GM12891 (cell line): ENCODE measurements around the gene LEMD1.
A peak's percentile ranks its signal among the peaks of the same experiment; 100 is the strongest.

ENCODE experiments used
- DNase-seq: peaks from one replicate; pipeline ENCODE4 v3.0.0; 2011; ENCODE audit warnings: low spot score; ENCODE audit not compliant: insufficient read length
- FAIRE-seq: peaks from 2 replicates; lab custom pipeline; 2011; peaks lifted over from hg19 to GRCh38; lab: Jason Lieb, UNC
- PAX5 ChIP-seq: IDR thresholded peaks from 2 replicates; pipeline ENCODE4 v1.6.1; 2011; ENCODE audit warnings: low read length, moderate library complexity, mild to moderate bottlenecking; ENCODE audit not compliant: insufficient read depth, severe bottlenecking
- POLR2A ChIP-seq: IDR thresholded peaks from 2 replicates; pipeline ENCODE4 v1.6.1; 2011; ENCODE audit warnings: low read depth, low read length, control low read depth
- POLR2AphosphoS5 ChIP-seq: IDR thresholded peaks from 2 replicates; pipeline ENCODE4 v1.6.1; 2011; ENCODE audit warnings: low read depth, low read length, control low read depth
- POU2F2 ChIP-seq: IDR thresholded peaks from 2 replicates; pipeline ENCODE4 v1.6.1; 2011; ENCODE audit warnings: low read depth, mild to moderate bottlenecking, control low read depth, low read length, moderate library complexity
- SPI1 ChIP-seq: IDR thresholded peaks from 2 replicates; pipeline ENCODE4 v1.6.1; 2011; ENCODE audit warnings: low read depth, low read length, control low read depth
- TAF1 ChIP-seq: IDR thresholded peaks from 2 replicates; pipeline ENCODE4 v1.6.1; 2011; ENCODE audit warnings: low read depth, low read length, control low read depth

LEMD1 gene

GRCh38 chr1:205445646-205445935, 23.7 kb upstream of the LEMD1 start:
- no peak for DNase-seq
- TF ChIP-seq POU2F2 (no peak), POLR2A (no peak), TAF1 (no peak), POLR2AphosphoS5 (no peak), PAX5 (no peak), SPI1 (no peak)
- FAIRE-seq = no peak

- TF ChIP-seq TAF1 = no peak
- no peak for TF ChIP-seq PAX5
- TF ChIP-seq SPI1 = no peak
- DNase-seq (no peak), FAIRE-seq (no peak)
These were observed 23.2 kb upstream of the LEMD1 start for GRCh38 chr1:205444931-205445645.

GRCh38 chr1:205444300-205444930, 22.6 kb upstream of the LEMD1 start:
- TF ChIP-seq POLR2A (no peak), TAF1 (no peak), POLR2AphosphoS5 (no peak), PAX5 (no peak), POU2F2 (no peak), SPI1 (no peak)
- no peak for DNase-seq
- no peak for FAIRE-seq

DNA sequence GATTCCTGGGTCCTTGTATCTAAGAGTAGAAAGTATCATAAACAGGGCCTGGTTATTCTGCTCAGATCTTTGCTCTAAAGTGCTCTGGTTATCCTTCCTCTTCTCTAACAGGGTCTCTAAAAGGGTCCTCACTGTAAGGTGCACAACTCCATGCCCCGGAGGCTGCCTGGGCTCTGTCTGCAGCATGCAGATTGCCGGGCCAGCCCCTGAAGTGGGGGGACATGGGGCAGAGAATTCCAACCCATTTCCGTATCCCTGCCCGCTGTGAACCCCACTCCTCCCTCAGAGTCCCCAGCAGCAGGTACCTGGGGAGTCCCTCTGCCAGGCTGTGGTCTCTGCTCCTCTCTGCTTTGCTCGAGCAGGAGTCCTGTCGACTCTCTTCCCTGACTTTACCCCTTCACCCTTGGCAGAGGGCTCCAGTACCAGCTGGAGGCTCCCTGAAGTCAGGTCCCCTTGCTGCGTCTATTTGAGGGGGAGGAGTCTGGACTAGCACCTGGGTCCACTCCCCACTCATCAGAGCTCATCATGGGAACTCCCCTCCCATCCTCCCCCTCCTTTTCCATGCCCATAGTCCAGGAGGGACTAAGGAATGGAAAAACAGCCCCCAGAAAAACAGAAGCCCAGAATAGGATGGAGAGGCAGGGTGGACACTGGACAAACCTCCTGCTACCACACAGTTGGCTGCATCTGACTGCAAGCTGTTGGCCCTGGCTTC, 21.9 kb upstream of the LEMD1 start:
- DNase-seq = no peak
- no peak for TF ChIP-seq POLR2AphosphoS5
- no peak for TF ChIP-seq POU2F2
- no peak for TF ChIP-seq SPI1
- no peak for TF ChIP-seq POLR2A
- TF ChIP-seq TAF1 = no peak
- no peak for TF ChIP-seq PAX5
- no peak for FAIRE-seq

GRCh38 chr1:205442051-205442725, 20.3 kb upstream of the LEMD1 start:
- DNase-seq (no peak), FAIRE-seq (no peak)
- TF ChIP-seq POU2F2 = no peak
- TF ChIP-seq PAX5 = no peak
- no peak for TF ChIP-seq TAF1
- no peak for TF ChIP-seq SPI1
- no peak for TF ChIP-seq POLR2AphosphoS5
- no peak for TF ChIP-seq POLR2A

DNA sequence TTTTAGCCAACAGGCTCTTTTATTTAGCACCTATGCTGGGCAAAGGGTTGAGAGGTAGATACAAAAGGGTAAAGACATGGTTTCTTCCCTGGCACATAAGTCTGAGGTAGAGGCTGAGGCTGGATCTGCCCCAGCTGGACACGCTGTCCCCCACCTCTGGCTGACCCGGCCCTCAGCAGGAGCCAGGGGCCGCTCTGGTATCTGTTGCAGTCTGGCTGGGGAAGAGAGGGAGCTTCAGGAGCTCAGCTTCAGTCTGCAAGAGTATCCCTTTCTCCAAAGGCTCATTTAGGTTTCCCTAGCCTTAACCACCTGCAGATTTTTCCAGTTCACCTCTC, 19.8 kb upstream of the LEMD1 start:
- DNase-seq (no peak), FAIRE-seq (no peak)
- TF ChIP-seq SPI1 = no peak
- TF ChIP-seq POLR2A = no peak
- no peak for TF ChIP-seq POU2F2
- no peak for TF ChIP-seq TAF1
- TF ChIP-seq POLR2AphosphoS5 = no peak
- TF ChIP-seq PAX5 = no peak

- DNase-seq (no peak), FAIRE-seq (no peak)
- TF ChIP-seq POLR2AphosphoS5 = no peak
- TF ChIP-seq SPI1 = no peak
- no peak for TF ChIP-seq TAF1
- no peak for TF ChIP-seq PAX5
- TF ChIP-seq POU2F2 = no peak
- no peak for TF ChIP-seq POLR2A
These were observed 19.4 kb upstream of the LEMD1 start for GRCh38 chr1:205441318-205441633.

DNA sequence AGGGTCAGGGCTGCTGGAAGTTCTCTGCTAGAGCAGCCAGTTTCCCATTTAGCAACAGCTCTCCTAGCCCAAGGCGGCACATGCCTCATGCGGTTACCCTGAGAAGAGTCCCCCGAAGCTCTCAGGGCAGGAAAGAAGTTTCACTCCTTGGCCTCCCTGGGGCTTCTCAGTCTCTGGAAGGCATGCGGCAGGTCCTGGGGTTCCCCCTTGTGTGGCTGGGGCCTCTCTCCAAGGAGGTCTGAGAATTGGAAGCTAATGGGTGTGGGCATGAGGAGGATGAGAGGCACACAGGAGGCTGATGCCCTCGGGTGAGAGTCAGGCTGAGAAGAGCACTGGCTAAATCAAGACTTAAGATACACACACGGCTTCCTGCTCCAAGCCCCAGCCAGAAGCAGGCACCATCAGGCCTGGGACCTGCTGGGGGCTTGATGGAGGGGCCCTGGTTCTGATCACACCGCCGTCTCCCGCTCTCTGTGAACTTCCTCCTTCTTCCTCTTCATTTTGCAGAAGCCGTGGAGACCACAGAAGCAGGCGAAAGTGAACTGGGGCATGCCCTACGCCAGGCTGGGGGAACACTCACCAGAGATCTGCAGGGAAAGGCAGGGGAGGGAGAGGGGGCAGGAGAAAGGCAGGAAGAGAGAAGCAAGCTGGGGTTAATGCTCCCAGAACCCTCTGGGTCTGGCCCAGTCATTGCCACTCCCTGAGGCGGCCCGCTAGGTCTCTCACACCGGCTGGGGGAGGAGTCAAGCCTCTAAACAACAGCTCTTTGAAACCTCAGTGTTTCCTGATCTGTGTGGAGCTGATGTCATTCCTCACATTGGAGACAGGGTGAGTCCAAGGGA, 18.8 kb upstream of the LEMD1 start:
- DNase-seq (peak; percentile 68), FAIRE-seq (no peak)
- TF ChIP-seq TAF1 = no peak
- no peak for TF ChIP-seq POLR2AphosphoS5

DNA sequence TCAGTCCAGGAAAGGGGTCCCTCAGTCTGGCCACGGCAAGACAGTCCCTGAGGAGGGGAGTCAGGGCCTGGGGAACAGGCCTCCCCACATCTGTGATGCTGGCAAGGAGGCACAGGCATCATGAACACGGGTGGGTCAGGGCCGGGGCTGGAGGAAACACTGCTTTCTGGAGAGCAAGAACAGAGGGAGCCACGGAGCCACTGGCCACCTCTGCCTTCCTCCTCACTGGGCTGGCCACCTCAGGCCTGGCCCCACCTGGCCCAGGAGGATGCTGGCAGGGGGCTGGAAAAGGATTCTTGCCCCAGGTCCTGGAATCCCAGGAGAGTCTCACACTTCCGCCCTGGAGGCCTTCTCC, 18.2 kb upstream of the LEMD1 start:
- TF ChIP-seq SPI1 (no peak), TAF1 (no peak), PAX5 (no peak), POU2F2 (no peak), POLR2A (no peak), POLR2AphosphoS5 (no peak)
- no peak for FAIRE-seq
- DNase-seq = no peak
